Chondrocyte (in vitro differentiated cells): ENCODE measurements around the gene SLC6A13. TPM values are rescaled to one million over a fixed set of nuclear protein-coding genes. Genes with fewer than 3 reads are reported as not detected.

Source experiments
- DNase-seq: peaks from one replicate; pipeline ENCODE4 v3.0.0; 2021; ENCODE audit warnings: mixed read lengths, low spot score
- H3K27ac Mint-ChIP-seq: one replicate; pipeline ENCODE4 v1.8.0; 2021; ENCODE audit warnings: mild to moderate bottlenecking, moderate library complexity, mixed read lengths; ENCODE audit not compliant: unreplicated experiment
- H3K27me3 Mint-ChIP-seq: 2 replicates; pipeline ENCODE4 v1.8.0; 2021; ENCODE audit warnings: low read depth, mixed read lengths
- H3K36me3 Mint-ChIP-seq: 2 replicates; pipeline ENCODE4 v1.8.0; 2021; ENCODE audit warnings: low read depth, mixed read lengths
- H3K4me1 Mint-ChIP-seq: 2 replicates; pipeline ENCODE4 v1.8.0; 2021; ENCODE audit warnings: low read depth, mild to moderate bottlenecking, mixed read lengths
- H3K4me3 Mint-ChIP-seq: one replicate; pipeline ENCODE4 v1.8.0; 2021; ENCODE audit warnings: mild to moderate bottlenecking, moderate library complexity, mixed read lengths; ENCODE audit not compliant: unreplicated experiment
- H3K9me3 Mint-ChIP-seq: 2 replicates; pipeline ENCODE4 v1.8.0; 2021; ENCODE audit warnings: low read depth, mixed read lengths
- CTCF ChIP-seq: fragments of 200-600 bp; sonication (generic); IDR thresholded peaks from 2 replicates; pipeline ENCODE4 v1.5.0; 2021; ENCODE audit warnings: antibody characterized with exemption, mild to moderate bottlenecking, moderate library complexity
- total RNA-seq: library from RNA; stranded (reverse); gene quantifications from 3 replicates; pipeline ENCODE4 v1.2.1, GENCODE V29; 2021

The SLC6A13 gene
- total RNA-seq, 1 donor from 2014 or later, result 0.37 TPM

GRCh38 chr12:207804-208203 lies 54.8 kb downstream of the SLC6A13 start:
- Mint-ChIP-seq H3K4me3 (no peak overlapping the region), H3K36me3 (peaks cover 5% of the 10 kb centered on the region), H3K9me3 (no peaks in the 10 kb centered on the region), H3K4me1 (peaks cover 4% of the 10 kb centered on the region), H3K27ac (no peak overlapping the region), H3K27me3 (peaks cover 55% of the 10 kb centered on the region)
- no peak for TF ChIP-seq CTCF
- peak; percentile 54 for DNase-seq

DNA sequence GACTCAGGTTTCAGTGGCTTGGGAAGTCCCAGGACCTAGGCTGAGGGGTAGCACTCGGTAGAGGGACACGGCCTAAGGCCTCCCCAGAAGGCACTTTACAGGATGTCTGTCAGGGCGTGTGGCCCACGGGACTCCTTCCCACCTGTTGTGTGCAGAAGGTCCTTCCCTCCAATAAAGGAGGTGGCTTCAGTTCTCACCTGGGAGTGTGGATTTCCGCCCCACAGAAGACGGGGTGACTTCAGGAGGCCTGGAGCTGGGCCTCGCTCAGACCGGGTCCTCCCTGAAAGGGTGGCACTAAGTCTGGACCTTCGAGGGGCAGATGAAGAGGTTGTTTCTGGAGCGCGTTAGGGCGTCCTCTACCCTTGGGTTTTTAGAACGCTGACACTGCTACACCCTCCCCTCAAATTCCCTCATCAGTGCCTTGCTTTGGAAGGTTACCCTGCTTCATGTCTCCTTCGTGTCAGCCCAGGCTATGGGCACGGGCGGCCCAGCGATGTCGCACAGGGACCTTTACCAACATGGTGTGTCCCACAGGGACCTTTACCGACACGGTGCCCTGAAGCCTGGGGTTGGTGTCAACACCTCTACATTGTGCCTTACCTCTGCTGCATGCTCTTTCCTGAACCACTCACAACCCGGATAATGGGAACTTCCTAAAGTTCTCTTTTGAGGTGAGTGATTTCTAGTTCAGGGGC lies 55.7 kb downstream of the SLC6A13 start:
- Mint-ChIP-seq H3K4me1 (peaks cover 8% of the 10 kb centered on the region), H3K4me3 (no peak overlapping the region), H3K36me3 (peaks cover 5% of the 10 kb centered on the region), H3K27ac (no peak overlapping the region), H3K9me3 (no peaks in the 10 kb centered on the region), H3K27me3 (peaks cover 59% of the 10 kb centered on the region)
- peak; percentile 70 for DNase-seq
- no peak for TF ChIP-seq CTCF

DNA sequence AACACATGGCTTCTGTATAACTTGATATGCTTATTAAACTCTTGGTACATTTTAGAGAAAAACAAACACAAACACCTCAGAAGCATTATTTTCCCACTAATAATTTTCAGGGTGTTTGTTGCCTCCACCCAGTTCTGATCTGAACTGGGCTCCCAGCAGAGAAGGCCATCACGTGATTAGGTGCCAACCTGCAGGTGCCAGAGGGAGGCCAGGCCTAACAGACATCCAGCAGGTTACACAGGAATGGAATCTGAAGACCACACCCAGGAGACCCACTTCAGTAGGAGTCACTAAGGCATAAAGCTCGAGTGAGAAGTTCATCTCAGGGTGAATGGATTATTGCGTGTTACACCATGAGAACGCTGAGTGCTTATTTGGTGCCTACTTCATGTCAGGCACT lies 57.6 kb downstream of the SLC6A13 start:
- H3K4me3 Mint-ChIP-seq, result no peak overlapping the region
- no peak for TF ChIP-seq CTCF
- H3K4me1 Mint-ChIP-seq, result peaks cover 8% of the 10 kb centered on the region
- DNase-seq, result no peak
- H3K27me3 Mint-ChIP-seq, result peaks cover 53% of the 10 kb centered on the region
- H3K9me3 Mint-ChIP-seq, result no peaks in the 10 kb centered on the region
- no peak overlapping the region for H3K27ac Mint-ChIP-seq
- H3K36me3 Mint-ChIP-seq, result peaks cover 5% of the 10 kb centered on the region

- H3K27me3 Mint-ChIP-seq, result peaks cover 49% of the 10 kb centered on the region
- peak overlapping the region; percentile 61 for H3K4me3 Mint-ChIP-seq
- DNase-seq, result no peak
- H3K27ac Mint-ChIP-seq, result no peak overlapping the region
- H3K4me1 Mint-ChIP-seq, result peaks cover 13% of the 10 kb centered on the region
- TF ChIP-seq CTCF, result no peak
- H3K9me3 Mint-ChIP-seq, result no peaks in the 10 kb centered on the region
- H3K36me3 Mint-ChIP-seq, result peaks cover 5% of the 10 kb centered on the region
Measured at GRCh38 chr12:204261-204678, 58.4 kb downstream of the SLC6A13 start.

DNA sequence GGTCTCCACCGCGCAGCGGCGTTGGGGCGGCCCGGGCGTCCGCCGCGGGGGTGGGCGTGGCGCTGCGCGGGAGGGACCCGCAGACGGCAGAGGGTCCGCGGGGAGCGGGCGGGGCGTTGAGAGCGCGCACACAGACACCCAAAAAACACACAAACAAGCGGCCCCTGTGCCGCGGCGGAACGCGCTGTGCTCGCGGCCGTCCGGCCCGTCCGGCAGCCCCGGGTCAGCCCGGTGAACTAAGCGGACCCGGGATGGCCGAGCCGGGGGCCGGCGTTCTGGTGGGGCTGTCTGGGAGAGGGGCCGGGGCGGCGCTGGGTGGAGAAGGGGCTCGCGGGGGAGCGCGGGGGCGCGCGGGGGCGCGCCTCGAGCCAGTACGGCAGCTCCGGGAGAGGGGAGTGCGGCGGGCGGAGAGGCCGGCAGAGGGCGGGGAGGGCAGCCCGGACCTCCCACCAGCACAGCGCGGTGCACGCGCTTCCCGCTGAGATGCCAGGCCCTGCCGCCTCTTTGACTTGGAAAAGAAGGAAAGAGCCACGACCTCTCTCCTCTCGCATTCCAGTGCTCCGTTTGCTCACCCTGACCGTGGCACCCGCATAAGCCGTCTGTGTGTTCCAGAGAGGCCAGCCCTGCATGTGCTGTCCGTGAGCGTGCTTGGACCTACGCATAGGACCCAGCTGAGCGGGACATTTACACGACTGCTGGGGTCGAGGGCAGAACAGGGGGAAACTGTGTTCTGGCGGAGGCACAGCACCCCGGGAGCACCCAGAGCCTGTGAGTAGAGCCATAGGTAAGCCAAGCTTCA lies 59.0 kb downstream of the SLC6A13 start:
- peaks cover 48% of the 10 kb centered on the region for H3K27me3 Mint-ChIP-seq
- no peak for DNase-seq
- no peak overlapping the region for H3K27ac Mint-ChIP-seq
- H3K36me3 Mint-ChIP-seq, result peaks cover 2% of the 10 kb centered on the region
- H3K4me1 Mint-ChIP-seq, result peaks cover 15% of the 10 kb centered on the region
- peak; percentile 61 for TF ChIP-seq CTCF
- peak overlapping the region; percentile 61 for H3K4me3 Mint-ChIP-seq
- H3K9me3 Mint-ChIP-seq, result no peaks in the 10 kb centered on the region
